H1 (cell line): ENCODE measurements around the gene LHPP. TPM values are rescaled to one million over a fixed set of nuclear protein-coding genes. Genes with fewer than 3 reads are reported as not detected.

ENCODE experiments used
- CTCF ChIA-PET: fragments of 300-600 bp; sonication (Branson Sonifier 250); formaldehyde crosslinking; loops from one replicate; lab custom pipeline; 2021; ENCODE audit not compliant: partially characterized antibody; lab: Charles Lee
- POLR2A ChIA-PET: fragments of 300-600 bp; sonication (Branson Sonifier 250); formaldehyde crosslinking; loops from one replicate; lab custom pipeline; 2021; ENCODE audit warnings: inconsistent platforms; ENCODE audit not compliant: partially characterized antibody; lab: Charles Lee
- DNase-seq, 2 experiments: peaks; one replicate each; pipeline versions ENCODE4 v3.0.0 to v3.0.0-alpha.2; 2010 to 2022; ENCODE audit warnings: low spot score in 2 of 2, low read depth in 1 of 2, mixed read lengths in 1 of 2
- FAIRE-seq: peaks from 2 replicates; lab custom pipeline; 2011; peaks lifted over from hg19 to GRCh38; lab: Jason Lieb, UNC
- H2AFZ ChIP-seq: 2 replicates; pipeline ENCODE4 v1.8.1; 2012; ENCODE audit warnings: low read length, inconsistent platforms
- H2AK5ac ChIP-seq: 2 replicates; pipeline ENCODE4 v1.6.1; 2013; ENCODE audit warnings: low read depth, low read length
- H2BK120ac ChIP-seq: replicated peaks from 2 replicates; pipeline ENCODE3; 2013; ENCODE audit warnings: low read depth, low read length, inconsistent platforms
- H2BK12ac ChIP-seq: 2 replicates; pipeline ENCODE4 v1.6.1; 2013; ENCODE audit warnings: low read depth, low read length
- H2BK15ac ChIP-seq: 2 replicates; pipeline ENCODE4 v1.6.1; 2013; ENCODE audit warnings: low read length
- H2BK20ac ChIP-seq: 2 replicates; pipeline ENCODE4 v1.6.1; 2013; ENCODE audit warnings: low read length
- H2BK5ac ChIP-seq: 2 replicates; pipeline ENCODE4 v1.6.1; 2013; ENCODE audit warnings: low read depth, low read length
- H3K14ac ChIP-seq: 2 replicates; pipeline ENCODE4 v1.6.1; 2013; ENCODE audit warnings: inconsistent platforms; ENCODE audit not compliant: insufficient read length
- H3K18ac ChIP-seq: 2 replicates; pipeline ENCODE4 v1.6.1; 2013; ENCODE audit warnings: low read length; ENCODE audit errors: extremely low read depth
- H3K23ac ChIP-seq: 2 replicates; pipeline ENCODE4 v1.6.1; 2013; ENCODE audit warnings: inconsistent platforms; ENCODE audit not compliant: insufficient read length
- H3K23me2 ChIP-seq: 2 replicates; pipeline ENCODE4 v1.6.1; 2013; ENCODE audit warnings: low read depth, low read length
- H3K27ac ChIP-seq: 2 replicates; pipeline ENCODE4 v1.6.1; 2011; ENCODE audit warnings: low read depth, low read length, inconsistent platforms
- H3K27me3 ChIP-seq, 4 experiments: replicated peaks in 1 of 4; 1 replicate in 1 of 4; 2 replicates in 3 of 4; pipeline versions ENCODE4 v1.6.1 to v1.8.1; 2011 to 2013; ENCODE audit warnings: low read length in 3 of 4, mild to moderate bottlenecking in 3 of 4, inconsistent platforms in 2 of 4, mixed read lengths in 2 of 4, moderate library complexity in 1 of 4; ENCODE audit not compliant: control insufficient read depth in 3 of 4, insufficient read depth in 3 of 4; ENCODE audit errors: extremely low read depth in 1 of 4
- H3K36me3 ChIP-seq, 4 experiments: 2 replicates each; pipeline versions ENCODE4 v1.6.1 to v1.8.1; 2011 to 2013; ENCODE audit warnings: mild to moderate bottlenecking in 4 of 4, low read length in 3 of 4, moderate library complexity in 2 of 4, control low read depth in 1 of 4, inconsistent platforms in 1 of 4; ENCODE audit not compliant: insufficient read depth in 4 of 4, control insufficient read depth in 2 of 4
- H3K4ac ChIP-seq: replicated peaks from 2 replicates; pipeline ENCODE3; 2013; ENCODE audit warnings: low read length, low read depth, mixed read lengths, inconsistent platforms; ENCODE audit not compliant: insufficient read length
- H3K4me1 ChIP-seq, 4 experiments: replicated peaks in 1 of 4; 1 replicate in 1 of 4; 2 replicates in 3 of 4; pipeline versions ENCODE4 v1.6.1 to v1.8.1; 2011 to 2013; ENCODE audit warnings: low read length in 3 of 4, inconsistent platforms in 2 of 4, mixed read lengths in 1 of 4; ENCODE audit not compliant: insufficient read depth in 4 of 4, control insufficient read depth in 3 of 4
- H3K4me2 ChIP-seq, 2 experiments: 2 replicates each; pipeline versions ENCODE4 v1.6.1 to v1.8.1; 2011 to 2013; ENCODE audit warnings: low read depth in 2 of 2, low read length in 2 of 2, control low read depth in 1 of 2, inconsistent platforms in 1 of 2, mild to moderate bottlenecking in 1 of 2; ENCODE audit not compliant: insufficient read depth in 1 of 2
- H3K4me3 ChIP-seq, 4 experiments: fragments of 200-600, 300-600 bp in 1 of 4; sonication (generic), shearing (Covaris generic), sonication (Bioruptor Twin) in 1 of 4; 2 replicates each; pipeline versions ENCODE4 v1.5.1 to v1.8.1; 2011 to 2016; ENCODE audit warnings: low read length in 4 of 4, low read depth in 3 of 4, control low read depth in 2 of 4, inconsistent platforms in 2 of 4, mild to moderate bottlenecking in 2 of 4, mixed read lengths in 1 of 4, moderate library complexity in 1 of 4; ENCODE audit not compliant: insufficient read depth in 2 of 4; ENCODE audit errors: extremely low read depth in 1 of 4
- H3K56ac ChIP-seq: replicated peaks from 2 replicates; pipeline ENCODE3; 2013; ENCODE audit warnings: low read depth, mild to moderate bottlenecking, mixed read lengths, low read length, inconsistent platforms; ENCODE audit not compliant: insufficient read length
- H3K79me1 ChIP-seq: 2 replicates; pipeline ENCODE4 v1.6.1; 2013; ENCODE audit warnings: low read depth, low read length, control low read depth
- H3K79me2 ChIP-seq, 2 experiments: 2 replicates each; pipeline versions ENCODE4 v1.6.1 to v1.8.1; 2012 to 2013; ENCODE audit warnings: low read length in 2 of 2, mild to moderate bottlenecking in 2 of 2, inconsistent platforms in 1 of 2; ENCODE audit not compliant: insufficient read depth in 2 of 2, control insufficient read depth in 1 of 2
- H3K9ac ChIP-seq, 4 experiments: replicated peaks in 1 of 4; 1 replicate in 1 of 4; 2 replicates in 3 of 4; pipeline versions ENCODE4 v1.6.1 to v1.8.1; 2011 to 2013; ENCODE audit warnings: low read depth in 3 of 4, low read length in 3 of 4, control low read depth in 2 of 4, mild to moderate bottlenecking in 2 of 4, moderate library complexity in 2 of 4, inconsistent platforms in 1 of 4; ENCODE audit errors: extremely low read depth in 1 of 4
- H3K9me3 ChIP-seq, 2 experiments: 2 replicates each; pipeline versions ENCODE4 v1.6.1 to v1.8.1; 2012 to 2013; ENCODE audit warnings: mild to moderate bottlenecking in 2 of 2, moderate library complexity in 2 of 2, control low read depth in 1 of 2, inconsistent platforms in 1 of 2, low read depth in 1 of 2, low read length in 1 of 2, mixed read lengths in 1 of 2; ENCODE audit not compliant: insufficient read depth in 2 of 2
- H4K20me1 ChIP-seq, 2 experiments: replicated peaks in 1 of 2; 2 replicates each; pipeline versions ENCODE3 to v1.8.1; 2011 to 2013; ENCODE audit warnings: inconsistent platforms in 2 of 2, low read length in 2 of 2, mild to moderate bottlenecking in 1 of 2; ENCODE audit not compliant: insufficient read depth in 2 of 2, control insufficient read depth in 1 of 2
- H4K5ac ChIP-seq: 2 replicates; pipeline ENCODE4 v1.6.1; 2013; ENCODE audit warnings: low read length, low read depth, mixed read lengths, inconsistent platforms; ENCODE audit not compliant: insufficient read length
- H4K8ac ChIP-seq: 2 replicates; pipeline ENCODE4 v1.8.0; 2013; ENCODE audit warnings: mild to moderate bottlenecking, moderate library complexity, low read length, inconsistent platforms; ENCODE audit not compliant: insufficient read depth; ENCODE audit errors: extremely low read depth
- H4K91ac ChIP-seq: replicated peaks from 2 replicates; pipeline ENCODE3; 2013; ENCODE audit warnings: low read length, mixed read lengths, inconsistent platforms; ENCODE audit not compliant: insufficient read length
- EP300 ChIP-seq, 2 experiments: IDR thresholded peaks; 1 replicate in 1 of 2; 2 replicates in 1 of 2; pipeline ENCODE4 v1.6.1; 2011 to 2012; ENCODE audit warnings: low read depth in 2 of 2, low read length in 2 of 2, mild to moderate bottlenecking in 2 of 2, borderline replicate concordance in 1 of 2, inconsistent platforms in 1 of 2, moderate library complexity in 1 of 2
- GTF2F1 ChIP-seq: IDR thresholded peaks from 2 replicates; pipeline ENCODE4 v1.6.1; 2012; ENCODE audit warnings: low read depth, low read length, improper control_type of control experiment, borderline replicate concordance
- HDAC6 ChIP-seq: IDR thresholded peaks from one replicate; pipeline ENCODE4 v1.7.1; 2012; ENCODE audit warnings: low read depth, mild to moderate bottlenecking, inconsistent platforms, low read length, moderate library complexity
- MAFK ChIP-seq: IDR thresholded peaks from 2 replicates; pipeline ENCODE4 v1.6.1; 2012; ENCODE audit warnings: low read depth, mild to moderate bottlenecking, improper control_type of control experiment, low read length
- YY1 ChIP-seq: IDR thresholded peaks from 2 replicates; pipeline ENCODE4 v1.6.1; 2011; ENCODE audit warnings: low read depth, mild to moderate bottlenecking, low read length
- WGBS, 2 experiments: shearing (Covaris generic) in 1 of 2; methylation state at CpG; one replicate each; pipeline versions ENCODE4 v1.1.6 to v1.1.7; 2013 to 2015; ENCODE audit warnings: low lambda C conversion rate in 2 of 2, mixed read lengths in 2 of 2, inconsistent platforms in 1 of 2, low coverage in 1 of 2, missing lambda C conversion rate in 1 of 2; ENCODE audit not compliant: insufficient replicate concordance in 2 of 2, insufficient coverage in 1 of 2, insufficient read length in 1 of 2; ENCODE audit errors: extremely low coverage in 1 of 2, missing lambda C conversion rate in 1 of 2; 5-methylcytosine and 5-hydroxymethylcytosine counted together
- polyA plus RNA-seq, 7 experiments: library from polyadenylated mRNA; depleted of rRNA in 3 of 7; stranded (reverse) in 5 of 7; unstranded in 2 of 7; fragments of >200 nt in 5 of 7; fragments of 200-250 nt in 2 of 7; gene quantifications; 1 replicate in 5 of 7; 2 replicates in 1 of 7; 4 replicates in 1 of 7; pipeline versions ENCODE4 v1.2.1 to v1.2.3, GENCODE V29; 2011 to 2013; ENCODE audit warnings: missing spikeins in 2 of 7, mixed read lengths in 2 of 7
- total RNA-seq: library from RNA; stranded (reverse); fragmentation: NEBNext Ultra II Directional; extraction: Animal tissue kit (Norgen Biotek cat#: 25700); gene quantifications from 2 replicates; pipeline ENCODE4 v1.2.1, GENCODE V29; 2021
- TF ChIP-seq, protein P1 (sequence below): IDR thresholded peaks from 2 replicates; pipeline ENCODE4 v1.6.1; 2012; ENCODE audit warnings: low read length, inconsistent platforms

Gene LHPP
- total and polyA plus RNA-seq, 2 of the 8 experiments (the other 6 are each of a cell fraction or from before 2014, with no cell fraction given): 26.0 to 45.0 TPM

DNA sequence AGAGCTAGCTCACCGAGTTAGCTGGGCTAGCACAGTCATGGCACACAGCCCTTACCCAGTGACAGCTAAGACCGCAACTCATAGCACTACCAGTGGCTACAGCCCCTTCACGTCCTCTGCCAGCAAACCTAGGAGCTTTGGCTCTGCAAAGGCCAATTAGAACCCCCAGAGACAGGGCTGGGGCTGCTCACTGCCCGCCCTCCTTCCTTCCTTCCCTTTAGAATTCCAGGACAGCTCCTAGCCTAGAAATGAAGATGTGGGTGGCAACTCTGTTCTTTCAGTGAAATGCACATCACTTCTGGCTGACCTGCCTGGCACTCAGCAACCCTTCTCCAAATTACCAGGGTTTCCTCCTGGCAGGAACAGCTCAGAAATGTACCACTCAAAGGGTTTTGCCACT, 182.6 kb downstream of the LHPP start:
- no peak overlapping the region for H3K4ac ChIP-seq
- no peak overlapping the region for H2AFZ ChIP-seq
- DNase-seq (no peak), FAIRE-seq (no peak)
- H3K18ac ChIP-seq: no peak overlapping the region
- no peak overlapping the region for H2BK12ac ChIP-seq
- no peak overlapping the region for H3K14ac ChIP-seq
- H4K8ac ChIP-seq: no peak overlapping the region
- WGBS, 2 experiments: 82% methylated on average over 4 of the region's 4 CpGs; no CpG with 5 or more reads in 1 of the 2 experiments
- no peak overlapping the region for H3K4me3 ChIP-seq
- H3K4me2 ChIP-seq: no peak overlapping the region
- H2BK15ac ChIP-seq: no peak overlapping the region
- peaks cover 1 to 3% of the 10 kb centered on the region in 2 experiments for H4K20me1 ChIP-seq
- H3K9ac ChIP-seq: no peak overlapping the region
- no peaks in the 10 kb centered on the region for H3K9me3 ChIP-seq
- H3K56ac ChIP-seq: no peak overlapping the region
- H3K36me3 ChIP-seq: no peaks in the 10 kb centered on the region
- H3K79me1 ChIP-seq: no peaks in the 10 kb centered on the region; the same call in 1 of the 2 replicates
- no peak overlapping the region for H2BK20ac ChIP-seq
- no peak overlapping the region for H4K91ac ChIP-seq
- H3K27me3 ChIP-seq: no peaks in the 10 kb centered on the region
- POLR2A ChIA-PET: no interaction called here
- H2AK5ac ChIP-seq: no peak overlapping the region
- H2BK120ac ChIP-seq: no peak overlapping the region
- no peak overlapping the region for H4K5ac ChIP-seq
- no peaks in the 10 kb centered on the region for H3K79me2 ChIP-seq
- H3K27ac ChIP-seq: no peak overlapping the region
- H3K23ac ChIP-seq: no peak overlapping the region
- H3K4me1 ChIP-seq: peaks cover 0 to 7% (median 3%) of the 10 kb centered on the region in 4 experiments; a peak in 4 of 7 replicates
- H2BK5ac ChIP-seq: no peak overlapping the region
- H3K23me2 ChIP-seq: 0 out of 2 replicates have a peak, but pooled peaks cover 2% of the 10 kb centered on the region
- TF ChIP-seq YY1: no peak
- TF ChIP-seq MAFK: no peak
- no peak for TF ChIP-seq GTF2F1
- no peak for TF ChIP-seq EP300 (IDR thresholded peaks at IDR 0.05; ENCODE audit: borderline replicate concordance in 1 of 2, low read depth in 2 of 2, low read length in 2 of 2)
- TF ChIP-seq HDAC6: no peak
- TF ChIP-seq, protein P1, sequence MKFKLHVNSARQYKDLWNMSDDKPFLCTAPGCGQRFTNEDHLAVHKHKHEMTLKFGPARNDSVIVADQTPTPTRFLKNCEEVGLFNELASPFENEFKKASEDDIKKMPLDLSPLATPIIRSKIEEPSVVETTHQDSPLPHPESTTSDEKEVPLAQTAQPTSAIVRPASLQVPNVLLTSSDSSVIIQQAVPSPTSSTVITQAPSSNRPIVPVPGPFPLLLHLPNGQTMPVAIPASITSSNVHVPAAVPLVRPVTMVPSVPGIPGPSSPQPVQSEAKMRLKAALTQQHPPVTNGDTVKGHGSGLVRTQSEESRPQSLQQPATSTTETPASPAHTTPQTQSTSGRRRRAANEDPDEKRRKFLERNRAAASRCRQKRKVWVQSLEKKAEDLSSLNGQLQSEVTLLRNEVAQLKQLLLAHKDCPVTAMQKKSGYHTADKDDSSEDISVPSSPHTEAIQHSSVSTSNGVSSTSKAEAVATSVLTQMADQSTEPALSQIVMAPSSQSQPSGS: no peak
- CTCF ChIA-PET: interaction anchor here (0.8 to 5.5 kb wide), 18 partner anchors 11 to 131 kb away, joined by 3 to 37 read pairs (median 4); no protein-coding TSS in a partner anchor
